VCaP (cell line): ENCODE data around the gene HOMEZ.
A peak's percentile ranks its signal among the peaks of the same experiment; 100 is the strongest.
"Not testable (repeated sequence)": the region's sequence is repeated elsewhere in the genome, so short reads cannot be mapped to it uniquely, and the experiment has no call there.

Source experiments
- H3K27ac ChIP-seq: fragments of 450-650 bp; 2 replicates; pipeline ENCODE4 v1.5.1; 2017
- CTCF ChIP-seq: fragments of 450-650 bp; conservative IDR thresholded peaks from 2 replicates; pipeline ENCODE4 v1.5.1; 2017; ENCODE audit warnings: mild to moderate bottlenecking, moderate library complexity

Gene HOMEZ

GRCh38 chr14:23240661-23241060, 45.3 kb downstream of the HOMEZ start:
- TF ChIP-seq CTCF = no peak

GRCh38 chr14:23237772-23238594, 47.9 kb downstream of the HOMEZ start, which contains the start of gene RNF212B:
Gene RNF212B (plus strand): TSS chr14:23237936. CDS start chr14:23240346, 2,410 bp downstream.
- no peak for TF ChIP-seq CTCF
- H3K27ac ChIP-seq = peak within 1 kb of the TSS; percentile 72

More at GRCh38 chr14:23240661-23241060, 45.3 kb downstream of the HOMEZ start:
- H3K27ac ChIP-seq = no peak overlapping the region

GRCh38 chr14:23232241-23232808, 53.6 kb downstream of the HOMEZ start:
- not testable (repeated sequence) for H3K27ac ChIP-seq

GRCh38 chr14:23228812-23229211, 57.1 kb downstream of the HOMEZ start:
- TF ChIP-seq CTCF = no peak
- H3K27ac ChIP-seq = no peak overlapping the region

- TF ChIP-seq CTCF = no peak
- no peak overlapping the region for H3K27ac ChIP-seq
Measured at GRCh38 chr14:23227566-23227965, 58.4 kb downstream of the HOMEZ start.

GRCh38 chr14:23224958-23225357, 61.0 kb downstream of the HOMEZ start:
- not testable (repeated sequence) for H3K27ac ChIP-seq
